ENCODE data around the gene VSIG10. TPM values are rescaled to one million over a fixed set of nuclear protein-coding genes. Genes with fewer than 3 reads are reported as not detected.
A peak's percentile ranks its signal among the peaks of the same experiment; 100 is the strongest.

Gene VSIG10
- total RNA-seq, 1 experiment from 2014 or later: 7.7 TPM

GRCh38 chr12:118063576-118064391, 40.0 kb downstream of the VSIG10 start:
- H3K36me3 ChIP-seq (ENCODE audit: insufficient read depth, low read length, poor library complexity, severe bottlenecking): no peaks in the 10 kb centered on the region
- H3K4me1 ChIP-seq (ENCODE audit: insufficient read depth, low read length, poor library complexity, severe bottlenecking): peaks cover 22% of the 10 kb centered on the region
- POLR2A ChIA-PET (ENCODE audit: low non-redundant PET): no interaction called here
- no peak overlapping the region for H3K27ac ChIP-seq (ENCODE audit: low read depth, low read length, poor library complexity, severe bottlenecking)
- CTCF ChIA-PET: no interaction called here
- TF ChIP-seq CTCF (conservative IDR thresholded peaks at IDR 0.05; ENCODE audit: low read depth, low read length): no peak
- no peak for TF ChIP-seq EZH2 (IDR thresholded peaks at IDR 0.05; ENCODE audit: borderline replicate concordance, low read depth, low read length, poor library complexity, severe bottlenecking)
- no peak for DNase-seq (ENCODE audit: low spot score)
- H3K4me3 ChIP-seq (ENCODE audit: low read depth, low read length, poor library complexity, severe bottlenecking): no peak overlapping the region
- BruUV-seq (replicated peaks): no TSS peak
- no peaks in the 10 kb centered on the region for H3K27me3 ChIP-seq (replicated peaks; ENCODE audit: insufficient read depth, low read depth, low read length, poor library complexity)
- no peaks in the 10 kb centered on the region for H3K9me3 ChIP-seq (ENCODE audit: low read depth, low read length, poor library complexity, severe bottlenecking)
- intact Hi-C loops (cut with micrococcal nuclease; ENCODE audit: unreplicated experiment): loop anchor here (5.0 kb wide), 2 partner anchors 74 to 314 kb away; partner anchors contain the start of genes PEBP1 and SUDS3

- Histone ChIP-seq H3K27ac (ENCODE audit: low read depth, low read length, poor library complexity, severe bottlenecking) (peak overlapping the region; percentile 92), H3K4me3 (ENCODE audit: low read depth, low read length, poor library complexity, severe bottlenecking) (peak overlapping the region; percentile 72), H3K27me3 (replicated peaks; ENCODE audit: insufficient read depth, low read depth, low read length, poor library complexity) (no peaks in the 10 kb centered on the region), H3K4me1 (ENCODE audit: insufficient read depth, low read length, poor library complexity, severe bottlenecking) (peaks cover 23% of the 10 kb centered on the region), H3K36me3 (ENCODE audit: insufficient read depth, low read length, poor library complexity, severe bottlenecking) (no peaks in the 10 kb centered on the region), H3K9me3 (ENCODE audit: low read depth, low read length, poor library complexity, severe bottlenecking) (no peaks in the 10 kb centered on the region)
- TSS peak; percentile 55 for BruUV-seq (replicated peaks)
- CTCF ChIA-PET: no interaction called here
- peak; percentile 67 for DNase-seq (ENCODE audit: low spot score)
- POLR2A ChIA-PET (ENCODE audit: low non-redundant PET): interaction anchor here (0.7 kb wide), 1 partner anchor 76 kb away, joined by 7 read pairs; no protein-coding TSS in a partner anchor
- no peak for TF ChIP-seq EZH2 (IDR thresholded peaks at IDR 0.05; ENCODE audit: borderline replicate concordance, low read depth, low read length, poor library complexity, severe bottlenecking)
- TF ChIP-seq CTCF (conservative IDR thresholded peaks at IDR 0.05; ENCODE audit: low read depth, low read length): no peak
- intact Hi-C loops (cut with micrococcal nuclease; ENCODE audit: unreplicated experiment): loop anchor here (5.0 kb wide), 2 partner anchors 75 to 315 kb away; partner anchors contain the start of genes PEBP1 and SUDS3
These were observed 41.7 kb downstream of the VSIG10 start for GRCh38 chr12:118061873-118062843.

Data from A673 (cell line).